ENCODE measurements around the gene FAM53B.
"Not testable (repeated sequence)": the region's sequence is repeated elsewhere in the genome, so short reads cannot be mapped to it uniquely, and the experiment has no call there.

Gene FAM53B

DNA sequence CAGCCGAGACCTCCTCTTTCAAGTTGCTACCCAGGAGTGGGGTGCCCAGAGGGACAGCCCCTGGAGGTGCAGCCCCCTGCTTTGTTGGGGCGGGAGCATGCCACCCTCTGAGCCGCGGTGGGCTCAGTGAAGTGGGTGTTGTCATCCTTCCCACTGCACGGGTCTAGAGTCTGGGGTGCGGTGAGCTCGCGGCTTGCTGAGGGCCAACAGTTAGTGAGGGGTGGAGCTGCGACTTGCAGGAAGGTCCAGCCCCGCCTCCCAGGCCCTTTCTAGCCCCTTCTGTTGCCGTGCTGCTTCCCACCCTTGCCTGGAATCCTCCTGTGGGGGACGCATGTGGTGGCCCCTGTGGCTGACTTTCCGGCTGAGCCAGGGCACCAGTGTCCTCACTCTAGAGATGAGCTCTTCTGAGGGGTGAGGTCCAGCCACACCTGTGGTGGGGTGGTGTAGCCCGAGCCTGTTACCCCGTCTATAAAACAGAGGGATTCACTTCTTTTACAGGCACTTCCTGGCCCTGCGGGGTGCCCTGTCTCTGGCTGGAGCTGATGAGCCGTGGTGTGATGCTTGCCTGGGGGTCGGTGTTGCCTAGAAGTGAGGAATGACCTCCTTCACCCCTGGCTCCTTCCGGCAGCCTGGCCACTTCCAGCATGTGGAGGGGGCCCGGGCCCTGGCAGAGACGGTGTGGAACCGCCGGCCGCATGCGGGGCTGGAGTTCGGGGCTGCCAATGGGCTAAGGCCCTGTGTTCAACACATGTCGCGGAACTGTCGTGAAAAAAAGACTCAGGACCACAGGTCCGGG is 127.9 kb downstream of the FAM53B start:
- no peak for DNase-seq (ENCODE audit: low read depth in 3 of 3, low spot score in 1 of 3)

DNA sequence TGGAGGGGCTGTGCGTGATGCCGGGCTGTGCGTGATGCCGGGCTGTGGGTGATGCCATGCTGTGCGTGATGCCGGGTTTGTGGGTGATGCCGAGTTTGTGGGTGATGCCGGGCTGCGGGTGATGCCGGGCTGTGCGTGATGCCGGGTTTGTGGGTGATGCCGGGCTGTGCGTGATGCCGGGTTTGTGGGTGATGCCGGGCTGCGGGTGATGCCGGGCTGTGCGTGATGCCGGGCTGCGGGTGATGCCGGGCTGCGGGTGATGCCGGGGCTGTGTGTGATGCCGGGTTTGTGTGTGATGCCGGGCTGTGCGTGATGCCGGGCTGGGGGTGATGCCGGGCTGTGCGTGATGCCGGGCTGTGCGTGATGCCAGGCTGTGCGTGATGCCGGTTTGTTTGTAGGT is 128.9 kb downstream of the FAM53B start:
- DNase-seq (ENCODE audit: low read depth in 3 of 3, low spot score in 1 of 3) = no peak

- DNase-seq (ENCODE audit: low read depth in 3 of 3, low spot score in 1 of 3) = no peak
Observed at GRCh38 chr10:124614003-124614659, 130.0 kb downstream of the FAM53B start.

- DNase-seq (ENCODE audit: low read depth in 3 of 3, low spot score in 1 of 3) = no peak
Observed at GRCh38 chr10:124612611-124613498, 131.3 kb downstream of the FAM53B start.

GRCh38 chr10:124611738-124612137 is 132.4 kb downstream of the FAM53B start:
- peak in 1 of 3 donors; percentile 11 for DNase-seq (ENCODE audit: low read depth in 3 of 3, low spot score in 1 of 3)

DNA sequence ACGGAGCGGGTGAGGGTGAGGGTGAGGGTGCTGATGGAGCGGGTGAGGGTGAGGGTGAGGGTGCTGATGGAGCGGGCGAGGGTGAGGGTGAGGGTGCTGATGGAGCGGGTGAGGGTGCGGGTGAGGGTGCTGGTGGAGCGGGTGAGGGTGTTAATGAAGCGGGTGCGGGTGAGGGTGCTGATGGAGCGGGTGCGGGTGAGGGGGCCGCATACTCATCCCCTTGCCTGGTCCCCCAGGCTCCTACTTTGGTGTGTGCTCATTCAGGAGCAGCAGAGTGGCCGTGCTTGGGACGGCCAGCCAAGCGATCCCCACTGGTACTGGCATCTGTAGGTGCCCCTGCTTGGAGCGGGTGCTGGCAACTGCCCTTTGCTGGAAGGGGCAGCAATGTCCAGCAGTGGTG is 133.3 kb downstream of the FAM53B start:
- DNase-seq (ENCODE audit: low read depth in 3 of 3, low spot score in 1 of 3) = not testable (repeated sequence)

DNA sequence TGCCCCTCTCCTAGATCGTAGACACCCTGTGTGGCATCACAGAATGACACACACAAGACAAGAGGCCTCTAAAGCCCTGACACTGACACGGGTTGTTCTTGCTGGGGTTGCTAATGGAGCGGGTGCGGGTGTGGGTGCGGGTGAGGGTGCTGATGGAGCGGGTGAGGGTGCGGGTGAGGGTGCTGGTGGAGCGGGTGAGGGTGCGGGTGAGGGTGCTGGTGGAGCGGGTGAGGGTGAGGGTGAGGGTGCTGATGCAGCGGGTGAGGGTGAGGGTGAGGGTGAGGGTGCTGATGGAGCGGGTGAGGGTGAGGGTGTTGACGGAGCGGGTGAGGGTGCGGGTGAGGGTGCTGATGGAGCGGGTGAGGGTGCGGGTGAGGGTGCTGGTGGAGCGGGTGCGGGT is 134.0 kb downstream of the FAM53B start:
- not testable (repeated sequence) for DNase-seq (ENCODE audit: low read depth in 3 of 3, low spot score in 1 of 3)

GRCh38 chr10:124609698-124610097 is 134.5 kb downstream of the FAM53B start:
- DNase-seq (ENCODE audit: low read depth in 3 of 3, low spot score in 1 of 3) = no peak

- DNase-seq (ENCODE audit: low read depth in 3 of 3, low spot score in 1 of 3) = no peak
Observed at GRCh38 chr10:124608093-124608721, 136.0 kb downstream of the FAM53B start.

DNA sequence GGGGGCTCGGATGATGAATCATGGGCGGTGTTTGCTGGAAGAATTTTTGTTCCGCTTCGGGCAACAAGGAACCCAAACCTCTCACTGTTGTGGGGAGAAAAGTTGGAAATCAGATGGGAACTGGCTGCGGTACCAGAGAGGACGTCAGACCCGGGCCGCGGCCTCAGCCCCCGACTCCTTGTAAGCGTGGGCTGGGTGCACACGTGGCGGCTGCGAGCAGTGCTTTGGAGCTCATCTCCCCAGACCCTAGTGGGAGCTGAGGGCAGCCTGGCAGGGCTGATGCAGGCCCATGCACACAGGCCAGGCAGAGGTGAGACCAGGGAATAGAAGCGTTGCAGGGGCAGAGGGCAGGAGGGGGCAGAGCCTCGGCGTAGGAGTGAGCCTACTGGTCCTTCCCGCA is 136.5 kb downstream of the FAM53B start:
- DNase-seq (ENCODE audit: low read depth in 3 of 3, low spot score in 1 of 3) = no peak

DNA sequence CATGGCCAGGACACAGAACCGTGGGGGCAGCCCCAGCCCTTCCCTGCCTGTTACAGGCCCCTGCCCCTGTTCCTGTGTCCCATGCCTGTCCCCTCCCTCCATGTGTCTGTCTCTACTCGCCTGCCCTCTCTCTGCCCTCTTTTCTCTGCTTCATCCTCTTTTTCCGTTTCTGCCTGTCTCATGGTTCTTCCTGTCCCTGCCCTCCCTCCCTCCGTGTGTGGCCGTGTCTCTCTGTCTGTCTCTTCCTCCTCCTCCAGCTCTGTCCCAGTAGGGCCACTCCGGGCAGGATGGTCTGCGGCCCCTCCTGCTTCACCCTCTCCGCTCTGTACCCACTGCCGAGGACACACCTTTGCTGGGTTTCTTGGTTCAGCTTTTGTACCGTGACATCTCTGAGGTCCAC is 137.4 kb downstream of the FAM53B start:
- no peak for DNase-seq (ENCODE audit: low read depth in 3 of 3, low spot score in 1 of 3)

DNA sequence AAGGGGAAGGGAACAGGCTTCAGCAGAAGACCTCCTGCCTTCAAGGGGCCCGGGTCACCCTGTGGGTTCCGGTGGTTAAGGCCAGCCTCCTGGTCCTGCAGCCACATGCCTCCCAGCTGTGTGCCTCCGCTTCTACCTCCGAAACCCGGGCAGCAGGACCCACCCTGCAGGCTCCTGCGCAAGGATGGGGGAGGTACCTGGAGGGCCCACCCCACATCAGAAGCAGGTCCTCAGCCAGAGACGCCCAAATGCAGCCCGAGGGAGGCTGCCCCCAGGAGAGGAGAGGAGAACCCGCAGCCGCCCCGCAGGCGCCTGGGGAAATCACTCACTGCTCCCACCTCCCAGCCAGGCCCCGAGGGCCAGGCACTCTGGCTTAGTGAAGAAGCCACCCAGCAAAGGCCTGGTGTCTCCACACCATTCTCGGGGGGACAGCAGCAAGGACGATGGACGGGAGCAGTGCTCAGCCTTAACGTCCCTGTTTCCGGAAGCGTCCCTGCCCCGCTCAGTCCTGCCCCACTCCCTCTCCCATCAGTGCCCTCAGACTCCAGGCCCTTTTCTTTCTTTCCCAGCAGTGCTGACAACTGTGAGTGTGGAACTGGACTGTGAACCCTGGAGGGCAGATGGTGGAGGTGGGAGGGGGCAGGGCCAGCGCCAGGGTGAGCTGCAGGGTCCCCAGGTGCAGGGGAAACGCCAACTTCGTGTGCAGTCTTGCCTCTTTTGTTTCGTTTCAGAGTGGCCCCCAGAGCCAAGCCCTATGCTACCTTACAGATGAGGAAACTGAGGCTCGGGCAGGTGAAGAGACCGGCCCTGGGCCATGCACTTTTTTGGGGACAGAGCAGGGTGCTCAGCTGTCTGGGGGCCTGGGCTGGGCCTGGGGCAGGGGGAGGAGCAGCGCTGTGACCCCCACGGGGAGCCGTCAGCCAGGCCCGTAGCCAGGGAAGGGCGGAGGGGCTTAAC is 138.0 kb downstream of the FAM53B start:
- DNase-seq (ENCODE audit: low read depth in 3 of 3, low spot score in 1 of 3) = no peak

DNA sequence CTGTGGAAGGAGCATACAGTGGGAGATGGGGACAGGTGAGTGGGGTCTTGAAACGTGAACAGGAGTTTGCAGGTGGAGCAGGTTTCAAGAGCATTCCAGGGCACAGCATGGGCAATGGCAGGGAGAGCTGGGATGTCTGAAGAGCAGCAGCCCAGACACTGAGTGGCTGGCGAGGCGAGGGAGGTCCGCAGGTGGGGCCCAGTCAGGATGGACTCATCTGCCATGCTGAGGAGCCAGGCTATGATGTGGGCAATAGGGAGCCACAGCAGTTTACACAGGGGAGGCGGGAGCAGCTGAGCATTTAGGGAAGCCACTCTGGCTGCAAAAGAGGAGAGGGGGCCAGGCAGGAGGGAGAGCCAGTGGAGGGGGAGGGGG is 138.7 kb downstream of the FAM53B start:
- DNase-seq (ENCODE audit: low read depth in 3 of 3, low spot score in 1 of 3) = no peak

- DNase-seq (ENCODE audit: low read depth in 3 of 3, low spot score in 1 of 3) = no peak
Observed at GRCh38 chr10:124605001-124605370, 139.2 kb downstream of the FAM53B start.

DNA sequence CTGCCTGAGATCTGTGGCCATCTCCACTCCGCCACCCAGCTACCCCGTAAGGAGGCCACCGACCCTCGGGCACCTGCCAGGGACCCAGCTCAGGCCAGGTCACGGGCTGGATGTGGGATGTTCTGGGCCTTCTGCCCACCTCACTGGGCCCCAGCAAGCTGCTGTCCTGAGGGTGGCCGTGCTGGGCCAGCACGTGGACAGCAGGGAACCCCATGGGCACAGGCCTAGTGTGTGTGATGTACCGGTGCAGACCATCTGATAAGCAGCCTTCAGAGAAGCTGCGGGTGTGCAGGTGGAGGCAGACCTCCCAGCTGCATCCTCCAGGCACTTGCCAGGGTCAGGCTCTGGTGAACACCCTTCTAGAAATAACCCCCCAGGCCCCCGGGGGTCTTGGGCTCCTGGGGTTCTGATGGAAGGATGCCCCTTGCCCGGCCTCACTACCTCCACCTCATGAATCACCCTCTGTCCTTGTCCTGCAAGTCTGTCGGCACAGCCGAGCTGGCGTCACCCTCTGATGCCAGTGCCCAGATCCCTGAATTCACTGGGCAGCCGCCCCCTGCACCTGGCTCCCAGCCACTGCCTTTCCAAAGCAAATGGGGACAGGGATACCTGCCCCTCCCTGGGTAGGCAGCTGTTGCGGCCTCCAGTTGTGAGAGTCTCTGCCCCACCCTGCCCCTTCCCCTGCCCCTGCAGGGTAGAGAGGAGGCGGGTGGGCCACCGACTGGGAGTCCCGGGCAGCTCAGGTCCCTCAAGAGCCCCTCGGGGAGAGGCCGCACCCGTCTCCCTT is 139.8 kb downstream of the FAM53B start:
- no peak for DNase-seq (ENCODE audit: low read depth in 3 of 3, low spot score in 1 of 3)

DNA sequence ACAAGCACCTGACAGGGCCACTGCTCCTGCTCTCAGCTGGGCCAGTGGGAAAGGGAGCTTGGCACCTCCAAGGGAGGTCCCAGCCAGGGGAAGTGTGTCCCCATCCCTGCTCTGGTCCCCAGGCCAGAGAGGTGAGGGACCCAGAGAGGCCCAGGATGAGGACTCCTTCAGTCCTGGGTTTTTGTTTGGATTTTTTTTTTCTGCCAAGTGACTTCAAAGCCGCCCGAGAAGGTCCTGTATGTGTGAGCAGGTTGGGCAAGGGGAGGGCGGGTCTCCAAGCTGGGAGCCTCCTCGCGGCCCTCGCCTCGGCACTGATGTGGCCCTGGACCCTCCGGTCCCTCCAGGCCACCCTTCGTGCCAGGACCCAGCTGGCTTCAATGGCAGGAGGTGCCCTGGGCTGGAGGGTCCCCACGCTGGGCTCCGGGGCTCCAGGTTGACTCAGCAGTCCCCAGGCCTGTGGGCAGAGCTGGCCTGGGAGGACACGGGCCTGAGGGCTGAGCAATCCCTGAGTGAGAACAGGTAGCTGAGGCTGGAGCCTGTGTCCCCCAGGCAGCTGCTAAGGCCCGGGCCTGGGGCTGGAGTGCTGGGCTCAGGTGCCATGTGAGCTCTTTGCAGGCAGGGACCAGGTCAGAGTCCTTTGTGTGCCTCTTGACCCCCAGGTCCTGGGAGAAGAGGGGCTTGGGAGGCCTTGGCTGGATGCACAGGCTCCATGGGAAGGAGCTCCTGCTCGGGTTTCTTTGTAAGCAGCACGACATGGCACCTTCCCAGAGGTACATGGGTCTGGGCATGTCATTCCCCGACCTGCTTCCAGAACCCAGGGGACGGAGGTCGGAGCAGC is 140.6 kb downstream of the FAM53B start:
- DNase-seq (ENCODE audit: low read depth in 3 of 3, low spot score in 1 of 3) = no peak

DNA sequence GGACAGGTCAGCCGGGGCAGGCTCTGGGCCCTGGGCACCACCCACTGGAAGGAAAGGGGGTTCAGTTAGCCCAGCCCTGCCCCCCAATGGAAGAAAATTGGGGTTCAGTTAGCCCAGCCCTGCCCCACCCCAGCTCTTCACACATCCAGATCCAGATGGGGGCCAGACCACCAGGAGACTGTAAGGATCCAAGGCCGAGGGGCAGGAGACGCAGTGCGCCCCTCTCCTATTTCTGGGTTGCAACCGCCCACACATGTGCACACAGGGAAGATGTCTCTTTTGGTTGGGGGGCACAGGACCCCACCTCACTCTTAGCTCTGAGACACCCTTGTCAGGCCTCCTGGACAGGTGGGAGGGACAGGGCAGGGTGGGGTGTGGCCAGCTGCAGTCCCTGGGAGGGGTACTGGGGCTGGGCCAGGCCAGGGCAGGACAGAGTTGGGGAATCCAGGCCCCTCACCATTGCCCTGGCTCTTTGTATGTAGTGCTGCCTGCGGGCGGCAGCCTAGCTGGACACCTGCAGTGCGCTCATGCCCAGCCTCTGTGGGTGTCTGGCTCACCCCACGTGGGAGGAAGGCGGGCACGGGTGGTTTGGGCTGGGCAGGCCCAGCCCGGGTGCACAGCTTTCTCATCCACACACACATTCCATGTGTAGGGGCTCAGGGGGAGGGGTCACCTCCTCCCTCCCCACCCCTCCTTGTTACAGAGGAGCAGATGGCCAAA is 141.4 kb downstream of the FAM53B start:
- no peak for DNase-seq (ENCODE audit: low read depth in 3 of 3, low spot score in 1 of 3)

DNA sequence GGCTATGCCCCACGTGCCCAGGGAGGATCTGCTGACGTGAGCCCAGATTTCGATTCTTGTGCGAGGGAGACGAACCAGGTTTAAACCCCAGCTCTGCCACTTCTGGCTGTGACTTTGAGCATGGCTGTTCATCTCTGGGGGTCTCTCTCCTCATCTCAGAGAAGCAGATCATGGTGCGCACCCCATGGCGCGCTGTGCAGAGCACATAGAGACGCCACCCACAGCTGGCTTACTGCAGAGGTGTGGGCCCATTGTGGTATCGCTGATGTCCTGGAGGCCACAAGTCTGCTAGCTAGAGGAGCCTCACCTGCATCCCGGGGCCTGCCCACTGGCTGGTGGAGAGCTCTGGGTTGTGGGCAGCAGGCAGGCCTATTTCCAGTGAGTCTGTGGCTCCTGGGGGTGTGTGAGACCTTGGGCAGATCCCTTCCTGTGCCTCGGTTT is 142.0 kb downstream of the FAM53B start:
- no peak for DNase-seq (ENCODE audit: low read depth in 3 of 3, low spot score in 1 of 3)

Measured in stimulated activated CD4-positive, alpha-beta T cell treated with anti-CD3 and anti-CD28 coated beads, TNF-alpha, amount 100 ng/mL, for 1 hour (primary cell).